ENCODE results near the gene DDAH1.

The DDAH1 gene

GRCh38 chr1:85319931-85320330, 145.0 kb downstream of the DDAH1 start:
- DNase-seq (ENCODE audit: low spot score), result no peak
- no peak overlapping the region for H3K4me3 ChIP-seq
- TF ChIP-seq, protein P1, sequence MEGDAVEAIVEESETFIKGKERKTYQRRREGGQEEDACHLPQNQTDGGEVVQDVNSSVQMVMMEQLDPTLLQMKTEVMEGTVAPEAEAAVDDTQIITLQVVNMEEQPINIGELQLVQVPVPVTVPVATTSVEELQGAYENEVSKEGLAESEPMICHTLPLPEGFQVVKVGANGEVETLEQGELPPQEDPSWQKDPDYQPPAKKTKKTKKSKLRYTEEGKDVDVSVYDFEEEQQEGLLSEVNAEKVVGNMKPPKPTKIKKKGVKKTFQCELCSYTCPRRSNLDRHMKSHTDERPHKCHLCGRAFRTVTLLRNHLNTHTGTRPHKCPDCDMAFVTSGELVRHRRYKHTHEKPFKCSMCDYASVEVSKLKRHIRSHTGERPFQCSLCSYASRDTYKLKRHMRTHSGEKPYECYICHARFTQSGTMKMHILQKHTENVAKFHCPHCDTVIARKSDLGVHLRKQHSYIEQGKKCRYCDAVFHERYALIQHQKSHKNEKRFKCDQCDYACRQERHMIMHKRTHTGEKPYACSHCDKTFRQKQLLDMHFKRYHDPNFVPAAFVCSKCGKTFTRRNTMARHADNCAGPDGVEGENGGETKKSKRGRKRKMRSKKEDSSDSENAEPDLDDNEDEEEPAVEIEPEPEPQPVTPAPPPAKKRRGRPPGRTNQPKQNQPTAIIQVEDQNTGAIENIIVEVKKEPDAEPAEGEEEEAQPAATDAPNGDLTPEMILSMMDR (IDR thresholded peaks at IDR 0.05), result no peak
- no peak overlapping the region for H3K27ac ChIP-seq

DNA sequence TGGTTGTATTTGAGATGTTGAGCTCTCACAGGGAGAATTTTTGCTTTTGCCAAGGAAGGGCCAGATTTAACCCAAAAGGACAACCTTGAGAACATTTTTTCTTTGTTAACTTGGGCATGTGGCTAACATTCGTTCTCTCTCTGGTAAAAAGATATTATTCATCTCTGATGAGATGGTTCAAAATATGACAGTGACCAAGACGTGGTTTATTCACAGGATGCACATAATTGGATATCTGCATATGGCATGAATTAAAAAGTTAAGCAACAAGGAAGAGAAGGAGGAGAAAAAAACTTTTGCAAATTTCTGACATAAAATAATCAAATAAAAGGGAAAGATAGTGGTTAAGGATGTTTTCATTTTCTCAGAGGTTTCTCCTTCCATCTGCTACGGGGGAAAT, 145.5 kb downstream of the DDAH1 start:
- TF ChIP-seq, protein P1 (IDR thresholded peaks at IDR 0.05), result no peak
- Histone ChIP-seq H3K4me3 (no peak overlapping the region), H3K27ac (no peak overlapping the region)
- DNase-seq (ENCODE audit: low spot score), result no peak

DNA sequence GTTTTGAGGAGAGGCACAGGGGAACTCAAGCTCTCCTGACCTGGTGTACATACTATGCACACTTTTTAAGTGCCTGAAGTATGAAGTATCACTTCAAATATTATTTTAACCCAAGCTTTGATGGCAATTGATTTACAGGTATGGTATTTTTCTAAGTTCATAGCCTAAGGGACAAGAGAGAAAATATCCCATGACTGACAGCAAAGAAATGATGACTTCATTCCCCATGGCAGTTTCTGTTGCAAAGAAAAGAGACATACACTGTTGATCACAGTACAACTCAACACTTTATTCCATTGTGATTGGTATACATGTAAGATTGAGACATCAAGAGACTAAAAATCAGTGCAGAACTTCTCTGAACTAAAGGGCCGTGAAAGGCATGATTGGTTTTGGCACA, 146.7 kb downstream of the DDAH1 start:
- H3K4me3 ChIP-seq, result no peak overlapping the region
- TF ChIP-seq, protein P1 (IDR thresholded peaks at IDR 0.05), result no peak
- no peak overlapping the region for H3K27ac ChIP-seq
- DNase-seq (ENCODE audit: low spot score), result no peak

GRCh38 chr1:85317560-85317959, 147.4 kb downstream of the DDAH1 start:
- DNase-seq (ENCODE audit: low spot score), result no peak
- H3K4me3 ChIP-seq, result no peak overlapping the region
- TF ChIP-seq, protein P1 (IDR thresholded peaks at IDR 0.05), result no peak
- no peak overlapping the region for H3K27ac ChIP-seq

GRCh38 chr1:85316321-85316720, 148.6 kb downstream of the DDAH1 start:
- no peak for DNase-seq (ENCODE audit: low spot score)
- Histone ChIP-seq H3K4me3 (no peak overlapping the region), H3K27ac (peak overlapping the region; percentile 40 to 71)
- TF ChIP-seq, protein P1 (IDR thresholded peaks at IDR 0.05), result no peak

DNA sequence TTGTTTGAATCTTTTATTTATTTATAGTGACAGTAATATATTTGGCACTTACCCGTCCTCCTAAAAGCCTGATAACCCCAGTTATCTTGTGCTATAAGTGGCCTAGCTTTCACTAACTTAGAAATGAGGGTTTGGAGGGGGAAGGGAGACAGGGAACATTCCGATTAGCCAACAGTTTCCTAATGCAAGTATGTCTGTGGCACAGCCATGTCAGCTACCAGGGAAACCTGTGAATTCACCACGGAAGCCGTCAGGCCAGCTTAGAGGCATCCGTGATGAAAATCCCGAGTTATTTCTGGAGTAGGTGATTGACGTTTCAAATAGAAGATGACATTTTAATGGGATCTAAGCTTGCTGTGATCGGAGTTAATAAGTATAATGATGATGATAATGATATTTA, 149.2 kb downstream of the DDAH1 start:
- H3K27ac ChIP-seq, result peak overlapping the region; percentile 40 to 71
- TF ChIP-seq, protein P1 (IDR thresholded peaks at IDR 0.05), result no peak
- no peak for DNase-seq (ENCODE audit: low spot score)

GRCh38 chr1:85314726-85315125, 150.2 kb downstream of the DDAH1 start:
- Histone ChIP-seq H3K27ac (peak overlapping the region; percentile 68 to 90), H3K4me3 (no peak overlapping the region)
- DNase-seq (ENCODE audit: low spot score), result no peak
- TF ChIP-seq, protein P1 (IDR thresholded peaks at IDR 0.05), result no peak

More for the DNA sequence above, 149.2 kb downstream of the DDAH1 start:
- no peak overlapping the region for H3K4me3 ChIP-seq
